Sigmoid colon (tissue), 4 donors: ENCODE measurements around the gene HEPN1.

Experiments
- EP300 ChIP-seq, 4 donors: sonication (generic); formaldehyde crosslinking; IDR thresholded peaks; one replicate each; pipeline ENCODE4 v1.6.1; 2017; ENCODE audit warnings: antibody characterized with exemption in 4 of 4
- POLR2A ChIP-seq, 2 donors: fragments of 450-650 bp; IDR thresholded peaks; one replicate each; pipeline ENCODE4 v1.6.1; 2016; ENCODE audit warnings: antibody characterized with exemption in 2 of 2, mild to moderate bottlenecking in 2 of 2, moderate library complexity in 2 of 2
- POLR2AphosphoS5 ChIP-seq, 4 donors: sonication (generic); formaldehyde crosslinking; IDR thresholded peaks; one replicate each; pipeline ENCODE4 v1.6.1; 2017; ENCODE audit warnings: antibody characterized with exemption in 4 of 4
- TF ChIP-seq, protein P1 (sequence below), 4 experiments: fragments of 450-650 bp in 3 of 4; fragments of 200-600 bp in 1 of 4; IDR thresholded peaks; one replicate each; pipeline ENCODE4 v1.5.1; 2016 to 2019; ENCODE audit warnings: antibody characterized with exemption in 4 of 4, mild to moderate bottlenecking in 3 of 4, moderate library complexity in 2 of 4

DNA sequence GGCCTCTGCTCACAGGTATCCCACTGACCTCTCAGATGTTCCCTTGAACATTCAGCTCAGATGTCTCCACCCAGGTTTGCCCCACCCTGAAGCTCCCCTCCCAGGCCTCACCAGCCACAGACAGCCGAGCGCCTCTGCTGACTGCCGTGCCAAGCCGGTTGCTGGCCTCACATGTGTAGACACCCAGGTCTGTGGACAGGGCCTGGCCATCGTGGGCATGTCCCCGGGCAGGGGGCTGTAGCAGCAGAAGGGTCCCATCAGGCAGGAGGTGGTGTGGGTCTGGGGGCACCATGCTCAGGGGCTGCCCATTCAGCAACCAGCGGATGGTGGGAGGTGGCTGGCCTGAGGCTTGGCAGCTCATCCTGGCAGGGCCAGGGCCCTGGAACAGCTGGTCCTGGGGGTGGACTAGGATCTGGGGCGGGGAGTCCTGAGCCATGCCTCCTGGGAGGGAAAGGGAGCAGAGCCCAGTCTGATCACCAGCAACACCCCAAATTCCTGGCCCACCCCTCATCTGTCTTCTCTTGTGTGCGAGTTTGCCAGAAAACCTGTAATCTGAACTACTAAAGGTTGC lies 22.1 kb upstream of the HEPN1 start:
- TF ChIP-seq, protein P1, sequence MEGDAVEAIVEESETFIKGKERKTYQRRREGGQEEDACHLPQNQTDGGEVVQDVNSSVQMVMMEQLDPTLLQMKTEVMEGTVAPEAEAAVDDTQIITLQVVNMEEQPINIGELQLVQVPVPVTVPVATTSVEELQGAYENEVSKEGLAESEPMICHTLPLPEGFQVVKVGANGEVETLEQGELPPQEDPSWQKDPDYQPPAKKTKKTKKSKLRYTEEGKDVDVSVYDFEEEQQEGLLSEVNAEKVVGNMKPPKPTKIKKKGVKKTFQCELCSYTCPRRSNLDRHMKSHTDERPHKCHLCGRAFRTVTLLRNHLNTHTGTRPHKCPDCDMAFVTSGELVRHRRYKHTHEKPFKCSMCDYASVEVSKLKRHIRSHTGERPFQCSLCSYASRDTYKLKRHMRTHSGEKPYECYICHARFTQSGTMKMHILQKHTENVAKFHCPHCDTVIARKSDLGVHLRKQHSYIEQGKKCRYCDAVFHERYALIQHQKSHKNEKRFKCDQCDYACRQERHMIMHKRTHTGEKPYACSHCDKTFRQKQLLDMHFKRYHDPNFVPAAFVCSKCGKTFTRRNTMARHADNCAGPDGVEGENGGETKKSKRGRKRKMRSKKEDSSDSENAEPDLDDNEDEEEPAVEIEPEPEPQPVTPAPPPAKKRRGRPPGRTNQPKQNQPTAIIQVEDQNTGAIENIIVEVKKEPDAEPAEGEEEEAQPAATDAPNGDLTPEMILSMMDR (IDR thresholded peaks at IDR 0.05): no peak
- TF ChIP-seq POLR2A (IDR thresholded peaks at IDR 0.05) (no peak), POLR2AphosphoS5 (IDR thresholded peaks at IDR 0.05) (no peak), EP300 (IDR thresholded peaks at IDR 0.05) (no peak)
